Right forelimb (tissue), 1 donor: ENCODE measurements around the gene SFXN3.
"Not testable (repeated sequence)": the region's sequence is repeated elsewhere in the genome, so short reads cannot be mapped to it uniquely, and the experiment has no call there.

ENCODE experiments used
- DNase-seq: peaks from one replicate; pipeline ENCODE4 v3.0.0-alpha.2; 2018

SFXN3 gene

DNA sequence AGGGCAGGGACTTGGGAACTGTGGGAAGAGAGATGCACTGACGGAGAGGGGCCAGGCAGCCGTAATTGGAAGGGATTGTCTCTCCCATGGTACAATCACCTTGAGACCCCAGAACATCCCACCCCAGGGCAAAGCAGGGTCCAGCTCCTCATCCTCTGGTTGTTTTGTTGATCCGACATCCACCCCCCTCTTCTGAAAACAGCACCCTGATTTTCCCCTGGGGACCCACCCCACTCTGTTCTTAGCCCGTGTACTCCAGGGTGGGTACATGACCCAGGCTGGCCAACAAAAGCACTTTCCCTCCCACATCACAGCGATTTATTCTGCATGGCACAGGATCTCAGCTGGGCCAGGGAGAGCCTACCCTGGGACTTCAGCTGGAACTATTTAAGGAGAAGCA lies 14.2 kb upstream of the SFXN3 start:
- no peak for DNase-seq

DNA sequence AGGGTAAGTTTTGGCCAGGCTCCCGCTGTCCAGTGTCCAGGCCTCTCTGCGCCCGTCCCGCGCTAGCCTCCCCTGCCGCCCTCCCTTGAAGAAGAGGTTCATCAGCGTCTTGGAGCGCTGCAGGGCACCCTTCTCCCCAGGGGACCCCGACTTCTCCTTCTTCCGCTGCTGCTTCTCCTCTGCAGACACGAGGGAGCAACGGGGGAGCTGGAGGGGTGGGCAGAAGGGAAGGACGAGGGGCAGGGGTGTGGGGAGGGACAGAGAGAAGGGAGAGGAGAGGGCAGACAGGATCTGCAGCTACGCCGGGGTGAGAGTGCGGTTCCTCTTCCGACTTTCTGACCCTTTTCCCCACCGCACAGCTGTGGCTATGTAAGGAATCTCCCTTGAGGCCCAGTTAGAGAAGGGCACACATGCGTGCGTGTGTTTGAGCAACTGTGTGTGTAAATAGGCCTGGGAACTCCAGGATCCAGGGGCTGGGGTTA lies 12.9 kb upstream of the SFXN3 start:
- no peak for DNase-seq

DNA sequence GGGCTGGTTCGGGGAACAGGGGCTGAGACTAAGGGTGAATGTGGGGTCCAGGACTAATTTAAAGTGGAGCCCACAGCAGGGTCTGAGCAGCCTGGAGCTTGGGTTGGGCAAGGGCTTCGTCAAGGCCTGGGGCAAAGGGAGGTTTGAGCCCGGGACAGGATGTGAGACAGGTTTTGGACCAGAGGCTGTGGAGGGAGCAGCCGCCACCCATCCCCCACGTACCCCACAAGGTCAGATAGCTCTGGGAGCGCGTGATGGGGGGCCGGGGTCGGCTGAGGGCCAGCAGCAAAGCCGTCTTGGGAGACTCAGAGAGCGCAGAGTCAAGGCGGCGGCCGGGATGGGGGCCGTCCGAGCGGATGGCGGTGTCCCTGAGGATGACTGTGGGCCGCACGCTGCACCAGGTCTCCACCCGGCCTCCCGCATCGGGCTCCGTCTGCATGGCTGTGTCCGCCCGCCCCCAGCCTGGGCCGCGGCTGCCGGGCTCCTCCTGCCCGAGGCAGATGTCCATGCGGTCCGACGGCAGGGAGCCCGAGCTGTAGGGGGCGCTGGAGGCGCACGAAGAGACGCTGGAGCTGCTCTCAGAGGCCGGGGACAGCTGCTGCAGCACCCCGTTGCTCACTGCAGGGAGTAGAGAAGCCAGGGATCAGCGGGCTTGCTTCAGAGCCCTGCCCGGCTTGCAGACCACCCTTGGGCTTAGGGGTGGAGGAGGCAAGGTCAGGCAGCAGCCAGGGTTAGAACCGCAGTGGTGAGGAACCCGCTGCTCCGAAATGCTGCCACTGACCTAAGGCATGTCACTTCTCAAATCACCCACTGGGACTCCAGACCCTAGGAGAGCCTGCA lies 12.2 kb upstream of the SFXN3 start:
- DNase-seq = peak; percentile 83

DNA sequence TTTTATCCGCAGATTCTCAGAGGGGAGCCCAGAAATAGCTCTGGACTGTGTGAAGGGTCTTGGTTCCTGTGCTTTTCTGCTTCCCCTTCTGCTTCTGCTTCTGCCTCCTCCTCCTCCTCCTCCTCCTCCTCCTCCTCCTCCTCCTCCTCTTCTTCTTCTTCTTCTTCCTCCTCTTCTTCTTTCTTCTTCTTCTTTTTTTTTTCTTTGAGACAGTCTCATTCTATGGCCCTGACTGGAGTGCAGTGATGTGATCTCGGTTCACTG lies 11.7 kb upstream of the SFXN3 start:
- DNase-seq = no peak

DNA sequence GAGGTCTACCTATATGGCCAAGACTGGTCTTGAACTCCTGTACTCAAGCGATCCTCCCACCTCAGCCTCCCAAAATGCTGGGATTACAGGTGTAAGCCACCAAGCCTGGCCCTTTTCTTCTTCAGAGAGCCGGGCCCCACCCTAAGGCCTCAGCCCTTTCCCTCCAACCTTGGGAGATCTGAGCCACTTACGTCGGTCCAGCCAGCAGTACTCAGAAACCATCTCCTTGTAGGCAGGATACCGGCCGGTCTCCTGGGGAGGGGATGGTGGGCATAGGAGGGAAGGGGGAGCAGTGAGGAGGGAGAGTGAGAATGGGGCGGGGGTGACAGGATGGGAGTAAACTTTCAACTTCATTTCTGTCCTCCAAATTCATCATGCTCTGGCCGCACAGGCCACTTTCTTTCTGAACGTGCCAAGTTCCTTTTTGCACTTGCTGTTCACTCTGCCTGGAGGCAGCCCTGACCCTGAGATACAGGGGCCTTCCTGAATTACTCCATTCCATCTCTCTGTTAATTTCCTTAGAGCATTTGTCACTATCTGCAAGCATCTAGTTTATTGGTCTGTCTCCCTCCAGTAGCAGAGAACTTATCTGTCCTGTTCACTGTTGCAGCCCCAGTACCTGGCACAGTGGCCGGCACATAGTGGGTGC lies 10.5 kb upstream of the SFXN3 start:
- DNase-seq = no peak

DNA sequence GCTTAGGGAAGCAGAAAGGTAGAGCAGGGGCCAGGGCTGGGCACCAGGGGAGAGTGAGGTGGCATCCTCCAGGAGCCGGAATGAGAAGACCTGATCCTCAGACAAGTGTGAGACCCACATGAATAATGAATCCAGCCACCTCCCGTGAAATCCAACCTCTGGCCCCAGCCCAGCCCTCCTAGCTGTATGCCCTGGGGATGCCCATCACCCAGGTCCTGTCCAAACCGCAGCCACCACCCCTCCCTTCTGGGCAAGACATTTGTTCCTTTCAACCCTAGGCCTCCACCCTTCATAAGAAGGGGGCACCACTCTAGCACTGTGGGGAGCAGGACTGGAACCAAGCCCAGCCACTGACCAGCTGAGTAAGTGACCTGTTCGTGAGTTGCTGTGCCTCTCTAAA lies 9.8 kb upstream of the SFXN3 start:
- no peak for DNase-seq

DNA sequence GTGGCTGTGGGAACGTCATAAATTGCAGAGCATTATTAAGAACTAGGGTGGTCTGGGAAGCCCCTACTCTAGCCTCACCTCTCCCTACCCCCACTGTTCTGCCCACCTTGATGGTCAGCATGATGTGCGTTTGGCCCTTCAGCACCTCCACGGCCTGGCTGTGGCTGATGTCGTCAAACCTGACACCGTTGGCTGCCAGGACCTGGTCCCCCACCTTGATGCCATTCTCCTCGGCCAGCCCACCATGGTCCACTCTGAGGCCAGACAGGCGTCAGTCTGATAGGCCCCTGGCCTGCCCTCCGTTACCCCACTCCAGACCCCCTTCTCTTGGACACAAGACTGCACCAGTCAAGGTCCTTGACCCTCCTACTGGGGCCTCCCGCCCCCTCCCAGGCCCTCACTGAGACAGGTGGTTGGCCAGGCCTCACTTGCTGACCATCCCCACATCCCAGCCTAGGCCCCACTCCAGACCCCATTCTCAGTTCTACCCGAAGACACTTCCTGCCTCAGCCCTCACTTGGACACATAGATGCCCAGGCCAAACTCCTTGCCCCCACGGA lies 9.3 kb upstream of the SFXN3 start:
- no peak for DNase-seq

DNA sequence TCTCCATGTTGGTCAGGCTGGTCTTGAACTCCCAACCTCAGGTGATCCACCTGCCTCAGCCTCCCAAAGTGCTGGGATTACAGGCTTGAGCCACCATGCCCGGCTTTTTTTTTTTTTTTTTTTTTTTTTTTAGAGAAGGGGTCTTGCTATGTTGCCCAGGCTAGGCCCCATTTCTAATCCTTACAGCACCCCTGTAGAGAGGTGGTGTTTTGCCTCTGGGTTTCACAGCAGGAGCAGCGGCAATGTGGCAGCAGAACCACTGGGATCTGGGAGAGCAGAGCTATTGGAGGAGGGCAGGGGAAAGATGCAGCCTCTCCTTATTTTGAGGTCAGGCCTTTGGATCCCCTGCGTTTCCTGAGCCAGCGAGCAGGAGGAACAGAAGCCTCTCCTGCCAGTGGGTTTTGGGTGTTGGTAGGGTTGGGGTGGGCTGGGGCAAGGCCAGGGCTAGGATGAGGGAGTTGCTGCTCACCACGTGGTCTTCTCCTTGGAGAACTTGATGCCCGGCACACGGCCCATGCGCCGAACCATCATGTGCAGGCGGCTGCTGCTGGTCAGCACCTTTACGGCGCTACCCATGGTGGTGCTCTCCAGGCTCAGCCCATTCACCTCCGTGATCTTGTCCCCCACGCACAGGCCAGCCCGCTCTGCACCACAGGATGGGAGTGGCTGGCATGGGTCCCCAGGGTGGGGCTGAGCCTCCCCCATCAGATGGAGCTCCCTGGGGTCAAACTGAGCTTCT lies 7.9 kb upstream of the SFXN3 start:
- no peak for DNase-seq

DNA sequence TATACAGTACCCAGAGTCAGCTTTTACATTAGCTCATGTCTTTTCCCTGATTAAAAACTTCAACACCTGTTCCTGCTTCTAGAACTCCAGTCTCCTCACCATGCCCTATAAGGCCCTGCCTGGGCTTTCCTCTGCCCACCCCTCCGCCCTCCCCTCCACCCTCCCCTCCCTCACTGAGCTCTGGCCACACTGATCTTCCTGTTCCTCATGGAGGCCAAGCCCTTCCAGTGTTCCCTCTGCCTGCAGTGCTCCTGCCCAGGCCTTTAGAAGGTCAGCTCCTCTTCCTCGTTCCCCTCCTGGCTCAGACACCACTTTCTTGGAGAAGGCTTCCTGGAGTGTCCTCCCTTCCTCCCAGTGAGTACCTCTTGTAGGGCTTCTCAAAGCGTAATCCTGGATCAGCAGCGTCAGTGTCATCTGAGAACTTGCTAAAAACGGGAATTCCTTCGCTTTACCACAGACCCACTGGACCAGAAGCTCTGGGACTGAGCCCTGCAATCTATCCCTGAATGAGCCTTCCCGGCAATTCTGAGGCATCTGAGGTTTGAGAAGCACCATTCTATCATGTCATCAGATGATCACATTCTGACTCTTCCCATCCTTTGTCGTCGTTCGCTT lies 3.8 kb upstream of the SFXN3 start:
- DNase-seq = no peak

DNA sequence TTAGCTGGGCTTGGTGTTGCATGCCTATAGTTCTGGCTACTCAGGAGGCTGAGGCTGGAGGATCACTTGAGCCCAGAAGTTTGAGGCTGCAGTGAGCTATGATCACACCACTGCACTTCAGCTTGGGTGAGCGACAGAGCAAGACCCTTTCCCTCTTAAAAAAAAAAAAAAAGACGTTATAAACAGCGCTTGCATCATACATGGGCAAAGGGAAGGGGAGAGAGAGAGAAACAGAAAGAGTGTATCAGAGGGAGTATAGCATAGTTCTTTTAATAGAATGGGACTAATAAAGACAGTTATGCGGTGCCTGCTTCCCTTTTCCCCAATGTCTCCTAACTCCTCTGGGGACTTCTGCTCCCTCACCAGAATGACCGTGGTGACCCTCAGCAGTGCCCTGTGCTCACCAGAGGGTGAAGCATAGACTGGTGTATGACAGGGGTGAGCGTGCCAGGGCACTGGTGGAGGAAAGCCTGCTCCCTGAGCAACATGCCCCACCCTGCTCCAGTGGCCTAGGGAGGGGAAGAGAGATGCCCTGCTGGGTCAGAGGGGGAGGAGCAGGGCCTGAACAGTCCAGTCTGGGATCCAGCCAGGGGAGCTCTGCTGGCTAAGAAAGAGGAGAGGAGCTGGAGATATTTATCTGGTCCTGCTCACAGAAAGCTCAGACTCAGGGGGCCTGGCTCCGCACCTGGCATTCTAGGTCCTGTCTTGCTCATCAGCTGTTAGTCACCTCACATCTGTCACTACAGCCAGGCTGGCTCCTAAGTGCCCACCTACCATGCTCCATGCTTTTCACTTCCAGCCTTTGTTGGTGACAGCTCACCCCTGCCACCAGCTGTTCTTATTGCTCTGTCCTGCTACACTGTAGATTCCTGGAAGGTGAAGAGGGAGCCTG lies 2.3 kb upstream of the SFXN3 start:
- DNase-seq = no peak

DNA sequence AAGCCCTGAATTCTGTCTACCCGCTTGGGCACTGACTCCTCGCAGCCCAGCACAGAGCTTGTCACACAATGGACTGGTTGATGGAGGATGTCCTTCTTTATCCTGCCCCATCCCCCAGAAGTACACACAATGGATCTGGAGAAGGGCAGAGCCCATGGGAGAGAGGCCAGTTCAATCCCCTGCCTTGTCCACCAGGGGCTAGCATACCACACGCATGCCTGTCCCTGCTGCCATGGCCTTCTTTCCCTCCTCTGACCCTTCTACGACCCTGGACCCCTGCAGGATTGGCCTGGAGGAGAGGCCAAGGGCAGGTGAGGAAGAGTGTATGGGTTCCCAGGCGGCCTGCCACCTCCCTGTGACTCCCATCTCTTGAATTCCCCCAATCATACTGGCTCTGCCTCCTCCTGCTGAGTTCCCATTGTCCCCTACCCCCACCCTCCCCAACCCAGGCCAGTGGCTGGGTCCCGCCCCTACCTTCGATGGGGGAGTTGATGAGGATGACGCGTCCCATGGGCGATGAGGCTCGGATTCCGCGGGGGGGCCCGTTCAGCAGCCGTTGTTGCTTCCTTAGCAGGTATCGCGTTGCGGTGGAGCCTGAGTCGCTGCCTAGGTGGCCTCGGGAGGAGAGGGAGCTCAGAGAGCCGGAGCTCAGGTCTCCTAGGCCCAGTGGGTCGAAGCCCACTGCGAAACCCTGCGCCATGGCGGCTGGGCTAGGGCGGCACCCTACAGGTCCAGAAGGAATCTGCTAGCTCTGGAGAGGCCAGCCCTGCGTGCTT lies 1.3 kb upstream of the SFXN3 start:
- DNase-seq = no peak

DNA sequence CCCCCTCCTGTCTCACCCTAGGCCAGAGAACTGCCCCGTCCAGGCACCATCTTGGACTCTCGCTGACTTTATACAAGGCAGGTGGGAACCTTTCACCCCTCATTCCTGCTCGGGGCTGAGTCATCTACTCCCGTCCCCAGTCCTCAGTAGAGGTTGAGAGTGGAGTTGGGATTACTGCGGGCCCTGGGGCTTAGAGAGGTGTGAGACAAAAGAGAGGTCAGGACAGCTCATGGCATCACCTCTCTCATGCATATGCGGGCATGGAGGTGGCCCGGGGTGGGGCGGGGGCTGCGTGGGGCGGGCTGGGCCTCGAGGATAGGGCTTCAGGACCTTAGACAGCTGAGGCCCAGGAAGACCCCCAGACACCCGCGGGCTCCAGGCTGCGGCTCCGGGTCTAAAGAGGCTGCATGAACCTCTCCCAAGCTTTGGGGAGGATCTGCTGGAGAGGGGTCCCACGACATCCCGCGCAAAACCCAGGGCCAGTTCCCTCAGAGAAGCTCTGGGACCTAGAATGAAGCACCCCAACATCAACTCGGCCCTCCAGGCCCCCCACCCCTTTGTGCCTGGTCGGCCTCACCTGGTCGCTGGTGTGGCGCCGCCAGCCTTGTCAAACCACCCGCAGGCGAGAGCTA lies 422 bp upstream of the SFXN3 start:
- DNase-seq = no peak

DNA sequence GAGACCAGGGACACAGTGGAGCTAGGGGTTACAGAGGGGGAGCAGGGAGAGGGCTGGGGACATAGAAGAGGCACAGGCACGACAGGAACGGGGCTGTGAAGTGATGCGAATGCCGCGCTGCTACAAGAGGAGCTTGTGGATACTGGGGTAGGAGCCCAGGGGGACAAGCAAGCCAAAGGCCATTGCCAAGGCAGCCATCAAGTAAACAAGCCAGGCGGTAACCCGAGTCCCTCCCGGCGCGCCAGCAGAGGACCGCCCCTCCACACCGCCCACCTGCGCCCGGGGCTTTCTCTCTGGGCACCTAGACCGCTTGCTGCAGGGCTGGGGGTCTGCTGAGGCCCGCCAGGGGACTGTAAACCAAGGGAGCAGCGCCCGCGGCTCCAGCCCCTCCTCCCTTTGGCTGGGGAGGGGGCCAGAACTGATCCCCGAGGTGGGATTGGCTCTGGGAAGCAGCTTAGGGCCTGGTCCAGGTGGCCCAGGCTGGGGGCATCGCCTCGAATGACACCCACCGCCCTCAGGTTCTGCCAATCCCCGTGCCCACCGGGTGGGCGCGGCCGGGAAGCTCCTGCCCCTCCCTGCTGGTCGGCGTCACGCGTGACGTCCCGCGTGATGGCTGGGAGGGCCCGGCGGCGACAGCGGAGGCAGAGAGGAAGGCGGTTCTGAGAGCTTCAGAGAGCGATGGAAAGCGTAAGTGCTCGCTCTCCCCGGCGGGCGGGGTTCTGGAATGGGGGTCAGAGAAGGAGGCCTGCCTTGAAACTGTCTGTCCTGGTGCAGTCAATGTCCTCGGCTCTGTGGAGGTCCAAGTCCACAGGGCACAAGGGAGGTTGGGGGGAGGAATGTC lies 982 bp downstream of the SFXN3 start:
- DNase-seq = peak; percentile 84

DNA sequence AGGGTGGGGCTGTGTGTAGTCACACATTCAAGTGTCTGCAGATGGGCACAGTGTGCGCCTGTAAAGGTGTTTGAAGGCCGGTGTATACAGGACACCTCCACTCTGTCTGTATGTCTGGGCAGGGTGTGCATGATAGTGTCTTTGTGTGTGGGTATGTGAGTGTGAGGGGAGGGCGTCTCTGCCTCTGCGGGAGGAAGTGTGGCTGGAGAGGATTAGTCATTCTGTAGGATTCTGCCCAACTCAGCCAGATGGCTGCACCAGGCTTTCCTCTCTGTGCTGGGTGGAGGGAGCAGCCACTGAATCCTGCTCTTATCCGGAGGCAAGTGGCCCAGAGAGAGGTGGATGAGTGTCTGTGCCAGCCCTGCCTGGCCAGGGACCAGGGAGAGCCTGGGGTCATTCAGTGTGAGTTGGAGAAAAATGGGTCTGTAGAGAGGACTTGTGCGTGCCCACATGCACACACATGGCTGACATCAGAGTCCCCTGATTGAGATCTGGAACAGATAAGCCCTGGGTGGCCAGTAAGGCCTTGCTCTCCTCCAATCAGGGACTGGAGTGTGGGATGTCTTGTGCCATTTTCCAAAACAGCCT lies 1.7 kb downstream of the SFXN3 start:
- DNase-seq = peak; percentile 80

DNA sequence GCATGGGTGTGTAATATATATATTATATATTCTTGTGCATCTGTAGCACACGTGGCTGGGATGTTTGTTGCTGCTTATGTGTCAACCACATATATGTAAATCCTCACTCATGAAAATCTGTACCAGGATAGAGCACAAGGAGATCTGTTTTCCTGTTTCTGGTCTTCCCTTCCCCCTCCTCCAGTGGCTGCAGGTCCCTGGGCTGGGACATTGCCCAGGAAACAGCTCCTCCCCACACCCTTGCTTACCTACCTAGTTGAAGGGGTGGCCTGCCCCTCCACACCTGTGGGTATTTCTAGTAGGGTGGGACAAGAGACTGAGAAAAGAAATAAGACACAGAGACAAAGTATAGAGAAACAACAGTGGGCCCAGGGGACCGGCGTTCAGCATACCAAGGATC lies 2.2 kb downstream of the SFXN3 start:
- DNase-seq = no peak

DNA sequence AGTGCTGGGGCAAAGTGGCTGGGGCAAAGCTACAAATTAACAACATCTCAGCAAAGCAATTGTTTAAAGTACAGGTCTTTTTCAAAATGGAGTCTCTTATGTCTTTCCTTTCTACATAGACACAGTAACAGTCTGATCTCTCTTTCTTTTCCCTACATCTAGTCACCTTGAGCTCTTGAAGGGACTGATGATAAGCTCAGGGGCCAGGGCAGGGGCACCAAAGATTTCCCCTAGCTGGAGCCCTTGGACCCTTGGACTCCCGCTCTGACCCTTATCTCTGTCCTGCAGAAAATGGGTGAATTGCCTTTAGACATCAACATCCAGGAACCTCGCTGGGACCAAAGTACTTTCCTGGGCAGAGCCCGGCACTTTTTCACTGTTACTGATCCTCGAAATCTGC lies 3.4 kb downstream of the SFXN3 start:
- not testable (repeated sequence) for DNase-seq

DNA sequence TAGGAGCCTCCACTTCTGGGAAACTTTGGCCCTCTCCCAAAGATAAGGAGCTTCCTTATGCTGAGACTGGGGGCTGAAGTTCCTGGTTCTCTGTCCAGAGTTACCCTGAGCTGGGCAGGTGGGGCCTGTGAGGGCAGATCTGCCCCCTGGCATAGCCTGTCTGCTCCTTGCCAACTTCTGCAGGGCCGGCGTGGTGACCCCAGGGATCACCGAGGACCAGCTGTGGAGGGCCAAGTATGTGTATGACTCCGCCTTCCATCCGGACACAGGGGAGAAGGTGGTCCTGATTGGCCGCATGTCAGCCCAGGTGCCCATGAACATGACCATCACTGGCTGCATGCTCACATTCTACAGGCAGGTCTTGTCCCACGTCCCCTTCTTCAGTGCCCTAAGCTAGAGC lies 4.3 kb downstream of the SFXN3 start:
- DNase-seq = no peak

DNA sequence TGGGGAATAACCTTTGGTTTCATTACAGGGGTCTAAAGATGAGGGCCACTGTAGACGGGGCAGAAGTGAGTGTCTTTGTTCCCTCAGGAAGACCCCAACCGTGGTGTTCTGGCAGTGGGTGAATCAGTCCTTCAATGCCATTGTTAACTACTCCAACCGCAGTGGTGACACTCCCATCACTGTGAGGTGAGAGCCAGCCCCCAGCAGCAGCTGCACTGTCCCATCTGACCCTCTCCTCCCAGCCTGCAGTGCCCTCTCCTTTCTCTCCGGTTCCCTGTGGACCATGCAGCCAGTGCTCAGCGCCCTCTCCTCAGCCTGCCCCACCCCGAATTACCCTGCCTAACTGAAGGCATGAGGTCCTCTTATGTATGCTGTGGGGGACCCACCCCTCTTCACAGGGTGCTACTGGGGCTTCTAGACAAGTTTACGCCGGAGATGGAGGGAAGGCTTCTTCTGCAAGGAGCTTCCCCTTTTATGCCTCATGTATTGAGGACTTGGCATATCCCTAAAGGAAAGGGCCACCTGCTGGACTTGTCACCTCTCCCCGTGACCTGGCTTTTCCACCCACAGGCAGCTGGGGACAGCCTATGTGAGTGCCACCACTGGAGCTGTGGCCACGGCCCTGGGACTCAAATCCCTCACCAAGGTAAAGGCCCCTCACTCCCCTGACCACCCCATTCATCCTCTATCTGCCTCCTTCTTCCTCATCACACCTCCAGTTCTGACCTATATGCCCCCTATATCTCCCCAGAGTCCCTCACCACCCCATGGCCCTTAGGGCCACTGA lies 5.1 kb downstream of the SFXN3 start:
- no peak for DNase-seq

DNA sequence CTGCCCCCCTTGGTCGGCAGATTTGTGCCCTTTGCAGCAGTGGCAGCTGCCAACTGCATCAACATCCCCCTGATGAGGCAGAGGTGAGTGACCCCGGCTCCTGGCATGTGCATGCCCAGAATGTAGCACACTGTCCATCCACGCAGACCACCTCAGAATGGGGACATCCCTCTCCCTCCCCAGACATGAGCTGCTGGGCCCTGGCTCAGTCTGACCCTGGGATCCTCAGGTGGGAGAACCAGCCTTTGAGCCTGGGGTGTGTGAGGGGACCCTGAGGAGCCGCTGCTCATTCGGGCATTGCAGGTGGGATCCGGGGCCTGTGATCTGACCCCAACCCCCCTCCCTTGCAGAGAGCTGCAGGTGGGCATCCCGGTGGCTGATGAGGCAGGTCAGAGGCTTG lies 5.7 kb downstream of the SFXN3 start:
- no peak for DNase-seq
